Measurements from ENCODE around the gene ACTRT2.

Gene ACTRT2

GRCh38 chr1:3069491-3070308 is 48.4 kb downstream of the ACTRT2 start:
- DNase-seq, result no peak

- DNase-seq, result no peak
Observed at GRCh38 chr1:3070309-3070643, 49.0 kb downstream of the ACTRT2 start.

GRCh38 chr1:3070644-3071564 is 49.6 kb downstream of the ACTRT2 start:
- DNase-seq, result no peak

- no peak for DNase-seq
Observed at GRCh38 chr1:3071565-3072390, 50.5 kb downstream of the ACTRT2 start.
